Heart left ventricle (tissue), 13 donors: ENCODE results near the gene PDZD7.

Source experiments
- CTCF ChIP-seq, 12 donors: fragments of 200-600 bp; sonication (generic) in 4 of 12; IDR thresholded peaks; one replicate each; pipeline versions ENCODE4 v1.5.0 to v1.8.0; 2018 to 2022; ENCODE audit warnings: antibody characterized with exemption in 12 of 12, mild to moderate bottlenecking in 5 of 12
- POLR2A ChIP-seq, 2 donors: fragments of 450-650 bp; IDR thresholded peaks; one replicate each; pipeline ENCODE4 v1.6.1; 2017; ENCODE audit warnings: antibody characterized with exemption in 2 of 2, mild to moderate bottlenecking in 2 of 2, moderate library complexity in 2 of 2
- donor health status: ischemic (EF 13 %, LVEDD 7.1; RV severe dilation, severe dysfunction).
- donor health status: DM: no; HTN: yes; CAD: no.
- donor health status: DM: no; HTN: no; CAD: no.
- donor health status: ischemic (EF 25% LVEDD 6.9; RV normal size, moderate dysfunction).
- donor health status: ischemic (EF 25% LVEDD 5.7; RV mildly dilated, moderate dysfunction).
- donor health status: ischemic (EF 35%, LVEDD 5.7; RV mildly dilated, moderate dysfunction).
- donor health status: nonischemic (EF 11% LVEDD 7.7; RV severe dilation, severe dysfunction).
- donor health status: DM: yes; HTN: yes; CAD: no.
- donor health status: PGD.
- donor health status: ischemic (EF 29% LVEDD 5.4; RV normal size, mild dysfunction).
- donor health status: nonischemic (EF 23%, LVEDD 6.1; RV moderate dilation, normal function).

- TF ChIP-seq CTCF (IDR thresholded peaks at IDR 0.05) (no peak), POLR2A (IDR thresholded peaks at IDR 0.05) (no peak)
Observed at GRCh38 chr10:100960251-100960650, 70.7 kb downstream of the PDZD7 start.
